SH-SY5Y (cell line): ENCODE measurements around the gene JOSD2.

Experiments used
- GATA2 ChIP-seq: IDR thresholded peaks from 2 replicates; pipeline ENCODE4 v1.6.1; 2011; ENCODE audit warnings: mild to moderate bottlenecking, low read depth, low read length
- GATA3 ChIP-seq: IDR thresholded peaks from 2 replicates; pipeline ENCODE4 v1.6.1; 2011; ENCODE audit warnings: low read depth, mild to moderate bottlenecking, low read length, moderate library complexity

- TF ChIP-seq GATA2 (no peak), GATA3 (no peak)
These were observed 24.7 kb upstream of the JOSD2 start for GRCh38 chr19:50535672-50536187.
